ENCODE results near the gene STPG3. TPM values are rescaled to one million over a fixed set of nuclear protein-coding genes. Genes with fewer than 3 reads are reported as not detected.
A peak's percentile ranks its signal among the peaks of the same experiment; 100 is the strongest.

STPG3 gene
- total and polyA plus RNA-seq, 2 of the 13 experiments (the other 11 are each of a cell fraction or from before 2014, with no cell fraction given) = not detected

DNA sequence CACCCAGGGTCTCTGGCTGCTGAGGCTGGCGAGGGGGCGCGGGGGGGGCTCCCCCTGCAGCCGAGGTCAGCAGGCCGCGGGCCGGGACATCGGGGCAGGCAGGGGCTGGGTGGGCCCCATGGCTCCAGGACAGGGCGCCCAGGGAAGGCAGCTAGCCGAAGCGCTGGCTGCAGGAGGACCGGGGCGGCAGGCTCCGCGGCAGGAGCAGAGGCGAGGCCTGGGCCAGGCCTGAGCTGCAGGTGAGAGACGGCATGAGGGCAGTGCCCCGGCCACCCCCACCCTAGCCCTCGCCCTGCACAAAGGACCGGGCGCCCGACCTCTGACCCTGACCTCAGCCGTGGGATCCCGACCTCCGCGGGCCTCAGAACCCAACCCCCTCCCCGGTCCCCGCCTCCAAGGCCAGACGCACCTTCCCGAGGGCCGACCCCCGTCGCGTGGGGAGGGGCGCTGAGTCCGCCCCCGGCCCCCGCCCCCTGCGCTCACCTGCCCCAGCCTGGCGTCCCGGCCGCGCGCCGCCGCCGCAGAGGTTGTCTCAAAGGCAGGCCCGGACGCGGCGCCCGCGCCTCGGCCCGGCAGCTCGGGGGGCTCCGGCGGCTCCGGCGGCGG is 29.5 kb upstream of the STPG3 start (continued):
- TF ChIP-seq, protein P1, sequence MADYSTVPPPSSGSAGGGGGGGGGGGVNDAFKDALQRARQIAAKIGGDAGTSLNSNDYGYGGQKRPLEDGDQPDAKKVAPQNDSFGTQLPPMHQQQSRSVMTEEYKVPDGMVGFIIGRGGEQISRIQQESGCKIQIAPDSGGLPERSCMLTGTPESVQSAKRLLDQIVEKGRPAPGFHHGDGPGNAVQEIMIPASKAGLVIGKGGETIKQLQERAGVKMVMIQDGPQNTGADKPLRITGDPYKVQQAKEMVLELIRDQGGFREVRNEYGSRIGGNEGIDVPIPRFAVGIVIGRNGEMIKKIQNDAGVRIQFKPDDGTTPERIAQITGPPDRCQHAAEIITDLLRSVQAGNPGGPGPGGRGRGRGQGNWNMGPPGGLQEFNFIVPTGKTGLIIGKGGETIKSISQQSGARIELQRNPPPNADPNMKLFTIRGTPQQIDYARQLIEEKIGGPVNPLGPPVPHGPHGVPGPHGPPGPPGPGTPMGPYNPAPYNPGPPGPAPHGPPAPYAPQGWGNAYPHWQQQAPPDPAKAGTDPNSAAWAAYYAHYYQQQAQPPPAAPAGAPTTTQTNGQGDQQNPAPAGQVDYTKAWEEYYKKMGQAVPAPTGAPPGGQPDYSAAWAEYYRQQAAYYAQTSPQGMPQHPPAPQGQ (CRISPR knock-in tag; IDR thresholded peaks at IDR 0.05; ENCODE audit: borderline replicate concordance) = no peak
- TF ChIP-seq, protein P2, sequence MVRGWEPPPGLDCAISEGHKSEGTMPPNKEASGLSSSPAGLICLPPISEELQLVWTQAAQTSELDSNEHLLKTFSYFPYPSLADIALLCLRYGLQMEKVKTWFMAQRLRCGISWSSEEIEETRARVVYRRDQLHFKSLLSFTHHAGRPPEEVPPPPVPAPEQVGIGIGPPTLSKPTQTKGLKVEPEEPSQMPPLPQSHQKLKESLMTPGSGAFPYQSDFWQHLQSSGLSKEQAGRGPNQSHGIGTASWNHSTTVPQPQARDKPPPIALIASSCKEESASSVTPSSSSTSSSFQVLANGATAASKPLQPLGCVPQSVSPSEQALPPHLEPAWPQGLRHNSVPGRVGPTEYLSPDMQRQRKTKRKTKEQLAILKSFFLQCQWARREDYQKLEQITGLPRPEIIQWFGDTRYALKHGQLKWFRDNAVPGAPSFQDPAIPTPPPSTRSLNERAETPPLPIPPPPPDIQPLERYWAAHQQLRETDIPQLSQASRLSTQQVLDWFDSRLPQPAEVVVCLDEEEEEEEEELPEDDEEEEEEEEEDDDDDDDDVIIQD (CRISPR knock-in tag; IDR thresholded peaks at IDR 0.05; ENCODE audit: low read depth) = no peak
- TF ChIP-seq, protein P3, sequence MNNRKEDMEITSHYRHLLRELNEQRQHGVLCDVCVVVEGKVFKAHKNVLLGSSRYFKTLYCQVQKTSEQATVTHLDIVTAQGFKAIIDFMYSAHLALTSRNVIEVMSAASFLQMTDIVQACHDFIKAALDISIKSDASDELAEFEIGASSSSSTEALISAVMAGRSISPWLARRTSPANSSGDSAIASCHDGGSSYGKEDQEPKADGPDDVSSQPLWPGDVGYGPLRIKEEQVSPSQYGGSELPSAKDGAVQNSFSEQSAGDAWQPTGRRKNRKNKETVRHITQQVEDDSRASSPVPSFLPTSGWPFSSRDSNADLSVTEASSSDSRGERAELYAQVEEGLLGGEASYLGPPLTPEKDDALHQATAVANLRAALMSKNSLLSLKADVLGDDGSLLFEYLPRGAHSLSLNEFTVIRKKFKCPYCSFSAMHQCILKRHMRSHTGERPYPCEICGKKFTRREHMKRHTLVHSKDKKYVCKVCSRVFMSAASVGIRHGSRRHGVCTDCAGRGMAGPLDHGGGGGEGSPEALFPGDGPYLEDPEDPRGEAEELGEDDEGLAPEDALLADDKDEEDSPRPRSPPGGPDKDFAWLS (CRISPR knock-in tag; IDR thresholded peaks at IDR 0.05; ENCODE audit: borderline replicate concordance) = no peak
- TF ChIP-seq ZFP90 (CRISPR knock-in tag; IDR thresholded peaks at IDR 0.05; ENCODE audit: borderline replicate concordance) = no peak
- TF ChIP-seq, protein P4, sequence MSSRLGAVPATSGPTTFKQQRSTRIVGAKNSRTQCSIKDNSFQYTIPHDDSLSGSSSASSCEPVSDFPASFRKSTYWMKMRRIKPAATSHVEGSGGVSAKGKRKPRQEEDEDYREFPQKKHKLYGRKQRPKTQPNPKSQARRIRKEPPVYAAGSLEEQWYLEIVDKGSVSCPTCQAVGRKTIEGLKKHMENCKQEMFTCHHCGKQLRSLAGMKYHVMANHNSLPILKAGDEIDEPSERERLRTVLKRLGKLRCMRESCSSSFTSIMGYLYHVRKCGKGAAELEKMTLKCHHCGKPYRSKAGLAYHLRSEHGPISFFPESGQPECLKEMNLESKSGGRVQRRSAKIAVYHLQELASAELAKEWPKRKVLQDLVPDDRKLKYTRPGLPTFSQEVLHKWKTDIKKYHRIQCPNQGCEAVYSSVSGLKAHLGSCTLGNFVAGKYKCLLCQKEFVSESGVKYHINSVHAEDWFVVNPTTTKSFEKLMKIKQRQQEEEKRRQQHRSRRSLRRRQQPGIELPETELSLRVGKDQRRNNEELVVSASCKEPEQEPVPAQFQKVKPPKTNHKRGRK (CRISPR knock-in tag; IDR thresholded peaks at IDR 0.05) = no peak
- no peak for TF ChIP-seq ZNF605 (CRISPR knock-in tag; IDR thresholded peaks at IDR 0.05)
- no peak for TF ChIP-seq KLF15 (CRISPR knock-in tag; IDR thresholded peaks at IDR 0.05; ENCODE audit: borderline replicate concordance)
- TF ChIP-seq, protein P5, sequence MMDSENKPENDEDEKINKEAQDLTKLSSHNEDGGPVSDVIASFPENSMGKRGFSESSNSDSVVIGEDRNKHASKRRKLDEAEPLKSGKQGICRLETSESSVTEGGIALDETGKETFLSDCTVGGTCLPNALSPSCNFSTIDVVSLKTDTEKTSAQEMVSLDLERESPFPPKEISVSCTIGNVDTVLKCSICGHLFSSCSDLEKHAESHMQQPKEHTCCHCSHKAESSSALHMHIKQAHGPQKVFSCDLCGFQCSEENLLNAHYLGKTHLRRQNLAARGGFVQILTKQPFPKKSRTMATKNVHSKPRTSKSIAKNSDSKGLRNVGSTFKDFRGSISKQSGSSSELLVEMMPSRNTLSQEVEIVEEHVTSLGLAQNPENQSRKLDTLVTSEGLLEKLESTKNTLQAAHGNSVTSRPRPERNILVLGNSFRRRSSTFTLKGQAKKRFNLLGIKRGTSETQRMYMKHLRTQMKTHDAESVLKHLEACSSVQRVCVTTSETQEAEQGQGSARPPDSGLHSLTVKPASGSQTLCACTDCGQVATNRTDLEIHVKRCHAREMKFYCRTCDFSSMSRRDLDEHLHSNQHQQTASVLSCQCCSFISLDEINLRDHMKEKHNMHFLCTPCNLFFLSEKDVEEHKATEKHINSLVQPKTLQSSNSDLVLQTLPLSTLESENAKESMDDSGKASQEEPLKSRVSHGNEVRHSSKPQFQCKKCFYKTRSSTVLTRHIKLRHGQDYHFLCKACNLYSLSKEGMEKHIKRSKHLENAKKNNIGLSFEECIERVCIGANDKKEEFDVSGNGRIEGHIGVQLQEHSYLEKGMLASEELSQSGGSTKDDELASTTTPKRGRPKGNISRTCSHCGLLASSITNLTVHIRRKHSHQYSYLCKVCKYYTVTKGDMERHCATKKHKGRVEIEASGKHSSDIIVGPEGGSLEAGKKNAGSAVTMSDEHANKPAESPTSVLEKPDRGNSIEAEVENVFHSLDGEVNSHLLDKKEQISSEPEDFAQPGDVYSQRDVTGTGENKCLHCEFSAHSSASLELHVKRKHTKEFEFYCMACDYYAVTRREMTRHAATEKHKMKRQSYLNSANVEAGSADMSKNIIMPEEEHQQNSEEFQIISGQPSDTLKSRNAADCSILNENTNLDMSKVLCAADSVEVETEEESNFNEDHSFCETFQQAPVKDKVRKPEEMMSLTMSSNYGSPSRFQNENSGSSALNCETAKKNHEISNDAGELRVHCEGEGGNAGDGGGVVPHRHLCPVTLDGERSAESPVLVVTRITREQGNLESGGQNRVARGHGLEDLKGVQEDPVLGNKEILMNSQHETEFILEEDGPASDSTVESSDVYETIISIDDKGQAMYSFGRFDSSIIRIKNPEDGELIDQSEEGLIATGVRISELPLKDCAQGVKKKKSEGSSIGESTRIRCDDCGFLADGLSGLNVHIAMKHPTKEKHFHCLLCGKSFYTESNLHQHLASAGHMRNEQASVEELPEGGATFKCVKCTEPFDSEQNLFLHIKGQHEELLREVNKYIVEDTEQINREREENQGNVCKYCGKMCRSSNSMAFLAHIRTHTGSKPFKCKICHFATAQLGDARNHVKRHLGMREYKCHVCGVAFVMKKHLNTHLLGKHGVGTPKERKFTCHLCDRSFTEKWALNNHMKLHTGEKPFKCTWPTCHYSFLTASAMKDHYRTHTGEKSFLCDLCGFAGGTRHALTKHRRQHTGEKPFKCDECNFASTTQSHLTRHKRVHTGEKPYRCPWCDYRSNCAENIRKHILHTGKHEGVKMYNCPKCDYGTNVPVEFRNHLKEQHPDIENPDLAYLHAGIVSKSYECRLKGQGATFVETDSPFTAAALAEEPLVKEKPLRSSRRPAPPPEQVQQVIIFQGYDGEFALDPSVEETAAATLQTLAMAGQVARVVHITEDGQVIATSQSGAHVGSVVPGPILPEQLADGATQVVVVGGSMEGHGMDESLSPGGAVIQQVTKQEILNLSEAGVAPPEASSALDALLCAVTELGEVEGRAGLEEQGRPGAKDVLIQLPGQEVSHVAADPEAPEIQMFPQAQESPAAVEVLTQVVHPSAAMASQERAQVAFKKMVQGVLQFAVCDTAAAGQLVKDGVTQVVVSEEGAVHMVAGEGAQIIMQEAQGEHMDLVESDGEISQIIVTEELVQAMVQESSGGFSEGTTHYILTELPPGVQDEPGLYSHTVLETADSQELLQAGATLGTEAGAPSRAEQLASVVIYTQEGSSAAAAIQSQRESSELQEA (CRISPR knock-in tag; IDR thresholded peaks at IDR 0.05; ENCODE audit: not compliant biosample characterization) = no peak
- TF ChIP-seq ASH2L (IDR thresholded peaks at IDR 0.05; ENCODE audit: insufficient read length, low read depth, low read length) = no peak
- no peak for TF ChIP-seq ZNF563 (CRISPR knock-in tag; IDR thresholded peaks at IDR 0.05)
- TF ChIP-seq SP5 (CRISPR knock-in tag; IDR thresholded peaks at IDR 0.05; ENCODE audit: borderline replicate concordance, low read depth) = peak; percentile 72
- TF ChIP-seq ZFX (CRISPR knock-in tag; IDR thresholded peaks at IDR 0.05; ENCODE audit: low read depth) = peak; percentile 58

Data from HepG2 (cell line).